ENCODE results near the gene SRGAP2B.
"Not testable (repeated sequence)": the region's sequence is repeated elsewhere in the genome, so short reads cannot be mapped to it uniquely, and the experiment has no call there.

GRCh38 chr1:145010580-145010979, 84.5 kb downstream of the SRGAP2B start:
- TF ChIP-seq RAD21 (conservative IDR thresholded peaks at IDR 0.05 in 1 of 2, IDR thresholded peaks at IDR 0.05 in 1 of 2); ELK1 (IDR thresholded peaks at IDR 0.05; ENCODE audit: low read depth, low read length); POLR2A (IDR thresholded peaks at IDR 0.05; ENCODE audit: low read length); CTCF (IDR thresholded peaks at IDR 0.05); EP300 (IDR thresholded peaks at IDR 0.05); MYC (IDR thresholded peaks at IDR 0.05; ENCODE audit: borderline replicate concordance, low read length); MAX (IDR thresholded peaks at IDR 0.05); RFX5 (IDR thresholded peaks at IDR 0.05): not testable (repeated sequence)
